ENCODE results near the gene PGLYRP1.
A peak's percentile ranks its signal among the peaks of the same experiment; 100 is the strongest.

The PGLYRP1 gene

DNA sequence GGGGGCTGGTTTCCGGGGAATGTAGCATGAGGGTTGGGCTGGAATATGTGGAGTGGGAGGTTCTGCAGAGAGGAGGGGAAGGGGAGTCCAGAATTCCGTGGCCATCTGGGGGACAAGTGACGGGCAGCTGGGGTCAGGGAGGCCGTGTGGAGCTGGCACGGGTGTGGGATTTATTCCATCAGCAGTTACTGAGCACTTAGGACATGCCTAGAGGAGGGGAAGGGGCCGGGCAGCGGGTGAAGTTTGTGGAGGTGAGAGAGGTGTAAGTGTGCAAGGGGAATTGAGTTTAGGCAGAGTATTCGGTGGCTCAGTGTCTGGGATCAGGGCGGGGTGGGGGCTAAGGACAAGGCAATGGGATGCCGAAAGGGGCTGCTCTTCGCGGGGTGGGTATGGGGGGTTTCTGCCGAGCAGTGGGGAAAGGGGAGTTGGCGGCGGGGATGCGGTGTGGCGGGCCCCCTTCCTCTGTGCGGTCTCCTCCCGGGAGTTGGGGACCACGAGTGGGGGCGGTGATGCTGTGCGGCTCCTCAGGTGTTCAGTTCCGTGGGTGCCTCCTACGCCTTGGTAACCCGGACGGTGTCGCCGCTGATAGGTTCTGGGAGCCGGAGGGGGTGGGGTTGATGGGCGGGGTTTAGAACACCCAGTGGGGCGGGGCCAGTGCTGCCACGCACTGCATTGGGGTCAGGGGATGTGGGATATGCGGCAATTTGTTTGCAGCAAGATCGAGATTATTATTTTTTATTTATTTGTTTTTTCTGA, 22.2 kb downstream of the PGLYRP1 start:
- peak; percentile 28 to 62 for DNase-seq (ENCODE audit: low read depth in 2 of 2)

DNA sequence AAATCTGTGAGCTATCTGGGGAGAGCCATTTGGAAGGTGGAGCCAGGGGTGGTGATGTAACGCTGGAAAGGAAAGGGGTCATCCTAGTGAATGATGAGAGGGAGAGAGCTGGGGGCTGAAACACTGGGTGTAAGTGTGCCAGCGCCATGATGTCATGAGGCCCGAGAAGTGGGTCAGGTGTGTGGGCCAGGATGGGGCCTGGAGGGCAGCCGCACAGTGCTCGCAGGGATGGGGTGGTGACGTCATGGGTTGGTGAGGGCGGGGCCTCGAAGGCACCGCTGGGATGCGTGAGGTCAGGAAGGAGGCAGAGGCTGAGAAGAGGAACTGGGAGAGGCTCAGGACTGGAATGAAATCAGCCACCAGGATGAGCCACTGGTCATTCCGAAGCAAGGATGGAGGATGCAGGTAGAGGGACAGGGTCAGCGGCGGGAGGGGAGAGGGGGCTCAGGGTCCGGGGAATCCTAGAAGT, 23.2 kb downstream of the PGLYRP1 start:
- DNase-seq (ENCODE audit: low read depth in 2 of 2), result no peak

DNA sequence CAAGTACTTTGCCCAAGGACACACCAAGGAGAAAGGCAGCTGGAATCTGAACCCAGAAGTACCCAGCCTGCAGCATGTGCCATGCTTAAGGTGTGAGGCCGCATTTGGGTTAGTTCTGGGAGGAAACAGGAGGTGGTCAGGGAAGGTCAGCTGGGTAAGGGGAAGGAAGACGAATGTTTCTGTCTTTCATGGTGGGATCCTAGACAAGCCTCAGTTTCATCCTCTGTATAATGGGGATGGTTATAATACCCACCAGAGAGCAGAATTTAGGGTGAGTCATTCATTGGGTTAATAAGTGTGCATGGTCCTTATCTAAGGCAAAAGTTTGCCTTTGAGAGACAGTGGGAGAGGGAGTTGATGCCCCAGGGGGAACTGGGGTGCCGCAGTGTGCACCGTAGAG, 24.0 kb downstream of the PGLYRP1 start:
- no peak for DNase-seq (ENCODE audit: low read depth in 2 of 2)

DNA sequence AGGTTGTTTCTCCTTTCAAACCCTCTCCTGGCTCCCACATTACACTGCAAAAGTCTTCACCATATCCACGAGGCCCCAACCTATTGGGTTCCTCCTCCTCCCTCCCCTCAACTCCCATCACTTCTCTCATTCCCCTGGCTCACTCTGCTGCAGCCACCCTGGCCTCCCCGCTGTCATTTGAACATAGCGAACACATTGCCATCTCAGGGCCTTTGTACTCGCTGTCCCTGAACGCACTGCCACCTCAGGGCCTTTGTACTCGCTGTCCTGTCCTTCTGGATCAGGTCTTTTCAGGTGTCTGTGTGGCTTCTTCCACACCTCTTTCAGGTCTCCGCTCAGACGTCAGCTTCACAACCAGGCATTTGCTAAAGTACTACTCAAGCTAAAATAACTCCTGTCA, 25.9 kb downstream of the PGLYRP1 start:
- DNase-seq (ENCODE audit: low read depth in 2 of 2), result no peak

DNA sequence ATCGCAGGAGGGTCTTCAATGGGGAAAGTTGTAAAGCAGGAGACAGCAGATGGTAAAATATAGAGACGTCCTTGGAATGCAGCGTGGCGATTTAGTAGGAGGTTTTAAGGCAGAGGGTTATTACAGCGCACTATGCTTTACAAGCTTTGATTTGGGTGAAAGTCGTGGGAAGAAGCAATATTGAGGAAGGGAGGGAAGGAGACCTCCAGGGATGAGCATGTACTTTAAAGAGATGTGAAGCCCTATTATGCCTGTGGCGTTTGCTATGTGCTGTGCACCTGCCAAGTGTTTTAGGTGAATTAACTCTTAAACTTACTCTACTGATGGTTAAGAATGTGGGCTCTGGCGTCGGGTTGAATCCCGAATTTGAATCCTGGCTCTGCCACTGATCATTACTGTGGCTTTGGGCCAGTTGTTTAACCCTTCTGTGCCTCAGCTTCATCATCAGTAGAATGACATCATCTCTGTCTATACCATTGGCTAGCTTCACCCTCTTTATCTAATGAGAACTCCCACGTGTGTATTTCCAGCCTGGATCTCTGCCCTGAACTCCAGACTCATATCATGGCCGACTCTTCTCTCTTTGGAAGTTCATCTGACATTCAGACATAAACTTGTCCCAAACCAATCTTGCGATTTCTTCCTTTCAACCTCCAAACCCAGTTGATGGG, 27.0 kb downstream of the PGLYRP1 start:
- DNase-seq (ENCODE audit: low read depth in 2 of 2), result no peak

DNA sequence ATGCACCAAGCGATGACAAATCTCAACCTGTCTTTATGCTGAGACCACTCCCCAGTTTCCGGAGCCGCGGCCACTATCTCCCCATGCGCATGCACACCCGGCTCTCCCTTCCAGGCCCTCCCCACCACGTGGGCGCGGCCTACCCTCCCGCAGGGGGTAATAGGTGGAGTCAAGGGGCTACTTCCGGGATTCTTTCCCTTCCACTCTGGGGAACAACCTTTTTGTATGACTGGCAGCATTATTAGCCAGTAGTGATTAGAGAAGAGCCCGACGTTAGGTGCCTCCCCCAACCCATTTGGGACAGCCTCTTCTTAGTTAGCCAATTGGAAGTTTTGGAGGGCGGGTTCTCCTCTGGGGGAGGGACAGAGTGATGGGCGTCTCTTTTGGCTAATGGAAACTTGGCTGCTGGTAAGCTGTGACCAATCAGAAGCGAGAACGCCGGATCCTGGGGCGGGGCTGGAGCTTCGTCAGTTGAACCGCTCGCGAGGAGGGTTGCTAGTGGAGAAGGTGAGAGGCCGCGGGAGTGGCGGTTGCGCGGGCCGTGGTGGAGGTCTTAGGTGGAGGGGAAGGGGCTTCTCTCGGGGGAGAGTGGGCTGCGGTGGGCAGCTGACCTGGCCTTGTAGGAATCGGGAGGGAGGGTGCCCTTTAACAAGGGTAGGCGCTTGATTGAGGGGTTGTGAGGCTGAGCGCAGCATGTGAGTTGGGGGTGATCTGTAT, 27.7 kb downstream of the PGLYRP1 start, which contains the start of gene CCDC61:
TSS of gene CCDC61 (plus strand) at position 470 of the 717 bp plus-strand sequence. CDS start 7,552 bp downstream, outside the sequence.
- peak; percentile 91 to 92 for DNase-seq (ENCODE audit: low read depth in 2 of 2)

DNA sequence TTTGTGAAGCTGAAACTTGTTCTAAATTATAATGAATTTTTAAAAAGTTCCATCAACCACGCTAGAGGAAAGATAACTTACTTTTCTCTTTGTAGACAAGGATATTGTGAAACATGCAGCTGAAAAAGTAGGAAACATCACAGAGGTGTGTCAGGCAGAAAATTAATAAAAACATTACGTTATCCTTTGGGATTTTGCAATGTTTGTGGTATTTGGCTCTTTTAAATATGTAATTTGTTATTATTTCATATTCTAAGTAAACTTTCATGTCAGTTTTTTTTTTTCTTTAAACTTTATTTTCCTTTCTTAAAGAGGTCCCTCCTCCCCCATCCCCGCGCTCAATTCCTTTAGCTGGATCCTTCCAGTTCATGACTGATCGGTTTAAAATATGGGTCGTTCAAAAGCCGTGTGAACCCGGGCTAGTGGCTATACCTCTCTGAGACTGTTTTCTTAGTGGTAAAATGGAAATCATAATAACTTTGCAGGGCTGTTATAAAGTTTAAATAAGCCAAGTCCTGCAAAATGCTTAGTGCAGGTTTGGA, 28.3 kb downstream of the PGLYRP1 start:
- DNase-seq (ENCODE audit: low read depth in 2 of 2), result no peak

DNA sequence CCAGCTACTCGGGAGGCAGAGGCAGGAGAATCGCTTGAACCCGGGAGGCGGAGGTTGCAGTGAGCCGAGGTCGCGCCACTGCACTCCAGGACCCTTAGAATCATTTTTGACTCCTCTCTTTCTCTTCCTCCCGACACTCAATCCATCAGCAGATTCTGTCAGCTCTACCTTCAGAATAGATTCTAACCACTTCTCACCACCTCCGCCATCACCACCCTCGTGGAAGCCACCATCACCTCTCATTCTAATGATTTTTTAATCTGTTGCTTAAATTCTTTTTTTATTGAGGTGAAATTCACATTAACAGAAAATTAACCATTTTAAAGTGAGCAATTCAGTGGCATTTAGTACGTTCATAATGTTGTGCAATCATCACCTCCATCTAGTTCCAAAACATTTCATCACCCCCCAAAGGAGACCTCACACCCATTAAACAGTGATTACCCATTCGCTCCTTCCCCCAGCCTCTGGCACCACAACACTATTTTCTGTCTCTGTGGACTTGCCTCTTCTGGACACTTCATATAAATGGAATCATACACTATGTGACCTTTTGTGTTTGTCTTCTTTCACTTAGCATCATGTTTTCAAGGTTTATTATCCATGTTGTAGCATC, 32.6 kb downstream of the PGLYRP1 start:
- no peak for DNase-seq (ENCODE audit: low read depth in 2 of 2)

DNA sequence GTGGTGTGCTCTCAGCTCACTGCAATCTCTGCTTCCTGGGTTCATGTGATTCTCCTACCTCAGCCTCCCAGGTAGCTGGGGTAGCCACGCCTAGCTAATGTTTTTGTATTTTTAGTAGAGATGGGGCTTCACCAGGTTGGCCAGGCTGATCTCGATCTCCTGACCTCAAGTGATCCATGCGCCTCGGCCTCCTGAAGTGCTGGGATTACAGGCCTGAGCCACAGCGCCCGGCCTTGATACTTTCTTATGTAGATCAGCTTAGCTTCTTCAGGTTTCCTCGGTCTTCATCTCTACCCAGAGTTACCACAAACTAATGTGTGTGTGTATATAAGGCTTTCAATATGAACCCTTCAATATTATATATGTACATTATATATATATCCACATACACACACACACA, 37.5 kb downstream of the PGLYRP1 start:
- DNase-seq (ENCODE audit: low read depth in 2 of 2), result no peak

DNA sequence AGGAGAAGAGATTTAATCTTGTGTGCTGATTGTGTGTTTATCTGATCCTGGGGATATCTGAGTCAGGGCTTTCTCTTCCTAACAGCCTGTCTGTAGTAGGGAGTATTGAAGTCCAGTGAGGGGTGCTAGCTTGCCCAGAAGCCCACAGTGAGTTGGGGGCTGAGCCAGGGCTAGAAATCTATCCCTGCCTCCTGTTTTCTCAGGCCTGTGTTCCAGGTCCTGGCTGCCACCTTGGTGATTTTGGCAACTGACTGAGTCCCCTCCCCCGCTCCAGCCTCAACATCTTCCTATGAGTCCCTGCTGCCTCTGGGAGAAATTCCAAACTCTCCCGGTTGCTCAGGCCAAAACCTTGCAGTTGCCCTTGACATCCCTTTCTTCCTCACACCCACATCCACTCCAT, 41.5 kb downstream of the PGLYRP1 start:
- DNase-seq (ENCODE audit: low read depth in 2 of 2), result no peak

DNA sequence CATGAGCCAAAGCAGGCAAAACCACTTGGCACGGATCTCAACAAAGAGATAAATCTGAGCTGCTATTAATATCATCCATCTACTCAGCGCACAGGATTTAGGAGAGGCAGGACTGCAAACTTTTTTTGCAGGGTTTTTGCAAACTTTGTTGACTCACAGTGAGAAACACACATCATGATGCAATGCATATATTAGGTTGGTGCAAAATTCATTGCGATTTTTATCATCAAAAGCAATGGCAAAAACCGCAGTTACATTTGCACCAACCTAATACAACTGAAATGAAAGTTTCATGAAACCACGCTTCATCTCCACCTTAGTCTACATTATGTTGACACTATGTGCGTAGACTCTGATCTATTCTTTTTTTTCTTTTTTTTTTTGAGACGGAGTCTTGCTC, 44.7 kb downstream of the PGLYRP1 start:
- DNase-seq (ENCODE audit: low read depth in 2 of 2), result no peak

DNA sequence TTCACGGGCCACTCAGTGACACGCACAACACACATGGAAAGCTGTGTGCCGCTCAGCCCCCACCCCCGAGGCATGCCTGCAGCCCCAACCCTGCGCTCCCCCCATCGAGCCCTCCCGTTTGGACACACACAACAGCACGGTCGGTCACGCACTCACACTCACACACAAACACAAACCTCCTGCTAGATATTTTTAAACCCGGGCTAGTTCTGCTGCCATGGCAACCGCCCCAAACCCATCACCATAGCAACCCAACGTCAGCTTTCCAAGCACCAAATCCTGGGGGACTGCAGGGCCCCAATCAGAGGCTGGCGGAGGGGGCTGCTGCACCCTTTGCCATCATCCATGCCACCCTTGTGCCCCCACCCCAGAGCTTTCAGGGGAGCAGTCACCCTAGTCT, 46.7 kb downstream of the PGLYRP1 start:
- no peak for DNase-seq (ENCODE audit: low read depth in 2 of 2)

DNA sequence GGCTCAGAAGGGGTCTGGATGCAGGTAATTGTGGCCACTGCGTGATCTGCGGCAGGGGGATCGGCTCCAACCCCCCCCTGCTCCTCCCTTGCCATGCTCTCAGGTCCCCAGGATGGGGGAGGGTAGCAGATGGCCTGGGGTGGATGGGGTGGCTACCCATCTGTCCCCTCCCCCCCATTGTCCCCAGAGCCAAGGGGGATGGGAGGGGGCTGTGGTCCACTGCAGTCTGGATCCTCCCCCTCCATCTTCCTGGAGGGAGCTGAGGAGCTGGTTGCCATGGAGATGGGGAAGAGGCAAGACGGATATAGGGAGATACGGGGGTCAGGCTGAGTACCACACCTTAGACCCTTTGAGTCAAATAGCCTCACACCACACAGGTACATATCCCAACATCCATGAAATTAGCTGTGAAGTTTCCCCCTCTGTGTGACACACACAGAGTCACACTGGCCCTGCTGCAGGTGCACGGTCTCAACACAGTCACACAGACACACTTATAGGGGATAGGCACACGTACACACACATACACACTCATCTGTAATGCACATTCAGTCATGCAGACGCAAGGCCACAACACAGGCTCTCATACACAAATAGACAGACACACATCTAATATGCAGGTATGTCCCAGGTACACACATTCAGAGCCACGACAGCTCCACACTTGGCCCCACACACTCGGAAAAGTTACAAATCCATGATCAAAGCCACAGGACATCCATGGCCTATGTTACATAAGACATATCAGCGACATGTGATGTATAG, 47.4 kb downstream of the PGLYRP1 start:
- DNase-seq (ENCODE audit: low read depth in 2 of 2), result no peak

DNA sequence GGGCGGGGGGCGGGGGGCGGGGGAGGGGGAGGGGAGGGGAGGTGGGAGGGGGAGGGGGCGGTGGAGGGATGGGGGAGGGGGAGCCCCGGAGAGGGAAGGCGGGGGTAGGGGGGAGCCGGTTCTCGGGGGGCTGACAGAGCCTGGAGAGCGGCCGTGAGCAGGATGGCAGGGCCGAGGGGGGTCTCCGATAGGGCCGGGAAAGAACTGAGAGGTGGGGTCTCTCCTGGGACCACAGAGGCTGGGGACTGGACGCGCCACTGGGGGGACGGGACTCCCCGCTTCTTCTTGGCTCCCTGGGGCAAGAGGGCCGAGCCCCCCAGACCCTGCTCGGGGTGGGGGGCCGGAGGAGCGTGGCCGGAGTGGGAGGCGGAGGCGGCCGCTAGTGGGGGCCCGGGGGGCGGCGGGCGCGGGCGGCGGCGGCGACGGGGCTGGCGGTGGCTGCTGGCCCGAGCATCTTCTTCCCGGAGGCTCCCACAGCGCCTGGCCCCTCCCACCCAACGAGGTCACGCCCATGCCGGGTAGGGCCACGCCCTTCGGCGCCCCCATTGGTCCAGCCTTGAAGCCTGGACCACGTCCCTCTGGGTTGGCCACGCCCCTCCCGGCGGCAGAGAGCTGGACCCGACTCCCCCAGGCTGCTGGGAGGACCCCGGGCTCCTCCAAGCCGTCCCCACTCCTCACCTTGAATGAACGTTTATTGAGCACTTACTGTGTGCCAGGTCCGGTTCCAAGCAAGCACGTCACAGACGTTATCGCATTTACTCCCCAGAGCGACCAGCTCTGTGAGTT, 49.1 kb downstream of the PGLYRP1 start, which contains the start of gene NOVA2:
TSS of gene NOVA2 (minus strand) at position 313 of the 786 bp plus-strand sequence. CDS start 514 bp downstream, outside the sequence.
- DNase-seq (ENCODE audit: low read depth in 2 of 2), result peak; percentile 24 to 40

DNA sequence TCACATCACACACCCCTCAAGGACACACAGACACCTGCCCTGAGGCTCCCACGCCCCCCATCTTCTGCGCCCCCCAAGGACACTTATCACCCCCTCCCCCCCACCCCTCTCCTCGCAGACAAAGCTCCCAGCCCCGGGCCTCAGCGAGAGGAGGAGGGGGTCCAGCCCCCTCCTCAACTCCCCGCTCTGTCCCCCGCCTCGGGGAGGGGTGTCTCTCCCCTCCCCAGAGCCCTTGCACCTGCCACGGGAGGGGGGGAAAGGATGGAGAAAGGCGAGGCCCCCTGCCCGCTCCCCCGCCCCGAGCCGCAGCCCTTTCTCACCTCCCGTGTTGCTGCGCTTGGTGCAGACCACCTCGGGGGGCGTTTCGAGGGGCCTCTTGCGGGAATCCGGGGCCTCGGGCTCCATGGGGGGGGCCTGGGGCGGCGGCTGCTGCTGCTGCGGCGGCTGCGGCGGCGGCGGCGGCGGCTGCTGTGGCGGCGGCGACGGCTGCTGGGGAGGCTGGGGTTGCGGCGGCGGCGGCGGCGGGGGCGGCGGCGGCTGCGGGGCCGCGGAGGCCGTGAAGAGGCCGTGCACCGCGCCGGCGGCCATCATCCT, 49.8 kb downstream of the PGLYRP1 start:
- no peak for DNase-seq (ENCODE audit: low read depth in 2 of 2)

DNA sequence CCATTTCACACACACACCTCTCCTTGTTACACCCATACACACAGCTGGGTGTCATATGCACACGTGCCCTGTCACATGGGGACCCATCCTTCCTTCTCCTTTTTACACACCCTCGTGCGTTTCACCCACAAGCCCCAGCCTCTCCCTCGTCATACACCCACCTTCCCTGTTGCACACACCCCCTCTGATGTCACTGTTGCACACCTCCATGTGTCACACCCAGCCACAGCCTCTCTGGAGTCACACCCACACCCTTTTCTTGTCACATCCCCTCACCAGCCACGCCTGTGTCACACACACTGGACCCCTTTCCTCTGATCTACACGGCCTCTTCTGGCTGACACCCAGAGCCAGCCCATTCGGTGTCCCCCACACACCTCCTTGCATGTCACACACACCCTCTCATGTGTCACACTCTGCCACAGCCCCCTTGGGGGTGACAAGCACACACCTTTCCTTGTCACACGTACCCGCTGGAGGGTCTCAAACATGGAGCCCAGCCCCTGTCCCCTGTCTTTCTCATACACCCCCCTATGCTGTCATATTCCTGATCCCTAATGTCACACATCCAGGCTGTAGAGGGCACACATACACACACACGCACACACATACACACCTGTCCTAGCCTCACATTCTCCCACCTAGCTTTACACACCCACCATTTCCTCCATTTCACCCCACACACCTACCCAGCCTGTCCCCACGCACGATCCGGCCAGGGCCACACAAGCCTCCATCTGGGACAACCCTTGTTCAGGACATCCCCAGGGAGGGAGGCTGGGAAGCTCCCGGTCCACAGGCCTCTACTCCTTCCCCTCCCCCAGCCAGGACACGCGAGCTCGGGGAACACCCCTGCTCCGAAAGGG, 50.5 kb downstream of the PGLYRP1 start:
- peak in 1 of 2 donors; percentile 17 for DNase-seq (ENCODE audit: low read depth in 2 of 2)

DNA sequence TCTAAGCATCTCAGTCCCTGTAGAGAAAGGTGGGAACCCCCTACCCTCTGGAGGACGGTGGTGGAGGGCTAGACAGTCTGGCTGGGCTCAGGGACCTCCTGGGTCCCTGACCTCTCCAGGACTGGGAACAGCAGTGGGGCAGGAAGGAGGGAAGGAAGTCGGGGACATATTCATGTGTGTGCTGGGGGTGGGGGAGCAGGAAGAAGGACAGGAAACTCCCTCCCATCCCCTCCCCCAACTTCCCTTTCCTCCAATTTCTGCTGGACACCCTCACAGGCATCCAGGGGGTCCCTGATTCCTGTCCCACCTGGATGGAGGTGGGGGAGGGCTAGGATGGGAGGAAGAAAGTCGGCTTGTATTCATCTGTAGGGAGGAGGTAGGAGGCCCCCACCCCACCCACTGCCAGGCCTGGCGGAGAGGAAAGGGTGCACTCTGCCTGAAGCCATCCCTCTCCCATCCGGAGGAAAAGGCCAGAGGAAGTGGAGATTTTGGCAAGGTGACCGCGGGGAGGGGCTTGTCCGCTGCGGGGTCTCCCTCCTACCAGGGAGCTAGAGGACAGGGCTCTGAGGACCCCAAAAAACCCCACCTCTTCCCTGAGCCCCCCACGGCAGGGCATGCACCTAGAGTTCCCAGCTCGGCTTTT, 51.5 kb downstream of the PGLYRP1 start:
- DNase-seq (ENCODE audit: low read depth in 2 of 2), result no peak

DNA sequence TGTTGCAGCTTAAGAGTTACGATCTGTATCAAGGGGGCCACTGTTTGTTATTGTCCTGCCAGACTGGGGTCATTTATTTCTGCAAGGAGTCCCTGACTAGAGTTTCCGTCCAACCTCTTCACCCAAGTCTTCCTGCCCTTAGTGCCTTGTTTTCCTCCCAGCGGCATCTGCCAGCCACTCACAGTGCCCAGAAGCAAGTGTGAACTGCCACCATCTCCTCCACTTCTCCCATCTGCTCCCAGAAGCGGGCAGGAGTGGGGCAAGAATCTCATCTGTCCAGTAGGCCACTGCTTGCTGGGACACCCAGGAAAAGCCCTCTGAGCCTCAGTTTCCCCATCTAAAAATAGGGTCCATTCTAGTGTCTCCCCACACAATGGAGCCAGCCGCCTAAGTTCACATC, 53.2 kb downstream of the PGLYRP1 start:
- no peak for DNase-seq (ENCODE audit: low read depth in 2 of 2)

Data from stimulated activated CD4-positive, alpha-beta T cell treated with anti-CD3 and anti-CD28 coated beads, Interleukin-15, amount 100 ng/mL, for 48 hours (primary cell).